ENCODE measurements around the gene HES3. TPM values are rescaled to one million over a fixed set of nuclear protein-coding genes. Genes with fewer than 3 reads are reported as not detected.

Gene HES3
- total and polyA plus RNA-seq, 2 donors (not counting 1 experiment from before 2014, with no cell fraction given) = not detected

GRCh38 chr1:6292102-6292501, 48.1 kb downstream of the HES3 start:
- ChIA-PET CTCF (no interaction called here), POLR2A (no interaction called here)
- H2AFZ ChIP-seq (ENCODE audit: insufficient read depth, low read depth, low read length, poor library complexity, severe bottlenecking) = no peak overlapping the region
- H4K20me1 ChIP-seq (ENCODE audit: control insufficient read depth, insufficient read depth, low read length, poor library complexity, severe bottlenecking) = no peaks in the 10 kb centered on the region
- WGBS (ENCODE audit: insufficient coverage) = 97% methylated on average over 10 of the region's 10 CpGs
- H3K4me2 ChIP-seq (replicated peaks; ENCODE audit: low read depth, low read length, poor library complexity, severe bottlenecking) = no peak overlapping the region
- Mint-ChIP-seq H3K4me3 (no peak overlapping the region), H3K27me3 (no peaks in the 10 kb centered on the region), H3K27ac (no peak overlapping the region), H3K4me1 (no peaks in the 10 kb centered on the region), H3K9me3 (ENCODE audit: insufficient read depth) (no peaks in the 10 kb centered on the region)
- H3K79me2 ChIP-seq (ENCODE audit: control insufficient read depth, insufficient read depth, low read length) = no peaks in the 10 kb centered on the region
- TF ChIP-seq EZH2 (IDR thresholded peaks at IDR 0.05; ENCODE audit: borderline replicate concordance, insufficient read depth, low read depth, low read length, poor library complexity, severe bottlenecking) = no peak
- TF ChIP-seq CTCF (IDR thresholded peaks at IDR 0.05) = no peak
- ATAC-seq (ENCODE audit: low read depth) (no peak), DNase-seq (no peak)
- no peaks in the 10 kb centered on the region for H3K36me3 ChIP-seq (replicated peaks in 1 of 2; ENCODE audit: control extremely low read depth in 1 of 2, control insufficient read depth in 1 of 2, extremely low read depth in 1 of 2, insufficient read depth in 2 of 2, low read length in 1 of 2)
- H3K27me3 ChIP-seq (replicated peaks in 1 of 4; ENCODE audit: control extremely low read depth in 1 of 4, control insufficient read depth in 3 of 4, insufficient read depth in 4 of 4, low read length in 3 of 4) = no peaks in the 10 kb centered on the region
- H3K4me3 ChIP-seq (ENCODE audit: control extremely low read depth in 1 of 5, extremely low read depth in 1 of 5, insufficient read depth in 1 of 5, low read depth in 2 of 5, low read length in 4 of 5) = no peak overlapping the region
- no peaks in the 10 kb centered on the region for H3K4me1 ChIP-seq (ENCODE audit: control insufficient read depth in 2 of 2, insufficient read depth in 2 of 2, low read length in 2 of 2)
- intact Hi-C loops (cut with micrococcal nuclease) = no loop called here
- H3K9me3 ChIP-seq (ENCODE audit: control extremely low read depth in 1 of 3, control insufficient read depth in 2 of 3, insufficient read depth in 1 of 3, low read length in 2 of 3) = no peaks in the 10 kb centered on the region
- H3K27ac ChIP-seq (ENCODE audit: low read length in 2 of 2) = no peak overlapping the region
- no peak overlapping the region for H3K9ac ChIP-seq (ENCODE audit: low read length)

- no peak overlapping the region for H2AFZ ChIP-seq (ENCODE audit: insufficient read depth, low read depth, low read length, poor library complexity, severe bottlenecking)
- ATAC-seq (ENCODE audit: low read depth) = no peak
- no peaks in the 10 kb centered on the region for H4K20me1 ChIP-seq (ENCODE audit: control insufficient read depth, insufficient read depth, low read length, poor library complexity, severe bottlenecking)
- no peak overlapping the region for H3K4me3 ChIP-seq (ENCODE audit: control extremely low read depth in 1 of 5, extremely low read depth in 1 of 5, insufficient read depth in 1 of 5, low read depth in 2 of 5, low read length in 4 of 5)
- TF ChIP-seq CTCF (IDR thresholded peaks at IDR 0.05) = no peak
- no peak for TF ChIP-seq EZH2 (IDR thresholded peaks at IDR 0.05; ENCODE audit: borderline replicate concordance, insufficient read depth, low read depth, low read length, poor library complexity, severe bottlenecking)
- Mint-ChIP-seq H3K4me1 (no peaks in the 10 kb centered on the region), H3K4me3 (no peak overlapping the region), H3K27me3 (no peaks in the 10 kb centered on the region), H3K9me3 (ENCODE audit: insufficient read depth) (no peaks in the 10 kb centered on the region), H3K27ac (no peak overlapping the region)
- no peaks in the 10 kb centered on the region for H3K79me2 ChIP-seq (ENCODE audit: control insufficient read depth, insufficient read depth, low read length)
- no peaks in the 10 kb centered on the region for H3K9me3 ChIP-seq (ENCODE audit: control extremely low read depth in 1 of 3, control insufficient read depth in 2 of 3, insufficient read depth in 1 of 3, low read length in 2 of 3)
- no peak for DNase-seq
- no peaks in the 10 kb centered on the region for H3K36me3 ChIP-seq (replicated peaks in 1 of 2; ENCODE audit: control extremely low read depth in 1 of 2, control insufficient read depth in 1 of 2, extremely low read depth in 1 of 2, insufficient read depth in 2 of 2, low read length in 1 of 2)
- intact Hi-C loops (cut with micrococcal nuclease) = no loop called here
- no peak overlapping the region for H3K9ac ChIP-seq (ENCODE audit: low read length)
- no peaks in the 10 kb centered on the region for H3K4me1 ChIP-seq (ENCODE audit: control insufficient read depth in 2 of 2, insufficient read depth in 2 of 2, low read length in 2 of 2)
- WGBS (ENCODE audit: insufficient coverage) = 87% methylated on average over 13 of the region's 14 CpGs
- no peak overlapping the region for H3K27ac ChIP-seq (ENCODE audit: low read length in 2 of 2)
- H3K27me3 ChIP-seq (replicated peaks in 1 of 4; ENCODE audit: control extremely low read depth in 1 of 4, control insufficient read depth in 3 of 4, insufficient read depth in 4 of 4, low read length in 3 of 4) = no peaks in the 10 kb centered on the region
- POLR2A ChIA-PET = no interaction called here
- H3K4me2 ChIP-seq (replicated peaks; ENCODE audit: low read depth, low read length, poor library complexity, severe bottlenecking) = no peak overlapping the region
- CTCF ChIA-PET = no interaction called here
These were observed 50.3 kb downstream of the HES3 start for GRCh38 chr1:6294080-6294889.
